HFFc6 (cell line): ENCODE results near the gene LOXHD1. TPM values are rescaled to one million over a fixed set of nuclear protein-coding genes. Genes with fewer than 3 reads are reported as not detected.

Experiments
- DNase-seq: peaks from one replicate; pipeline ENCODE4 v3.0.0-alpha.2; 2018
- H3K27ac Mint-ChIP-seq: 2 replicates; pipeline ENCODE4 v1.8.0; 2020; ENCODE audit warnings: mild to moderate bottlenecking, mixed read lengths
- H3K27me3 Mint-ChIP-seq: 2 replicates; pipeline ENCODE4 v1.8.0; 2021; ENCODE audit warnings: mild to moderate bottlenecking, moderate library complexity, mixed read lengths; ENCODE audit not compliant: insufficient read depth
- H3K36me3 Mint-ChIP-seq: 2 replicates; pipeline ENCODE4 v1.8.0; 2021; ENCODE audit warnings: low read depth, mixed read lengths
- H3K4me1 Mint-ChIP-seq: 2 replicates; pipeline ENCODE4 v1.8.0; 2020; ENCODE audit warnings: low read depth, mixed read lengths
- H3K4me3 Mint-ChIP-seq: 2 replicates; pipeline ENCODE4 v1.8.0; 2020; ENCODE audit warnings: mild to moderate bottlenecking, moderate library complexity, mixed read lengths
- H3K9me3 Mint-ChIP-seq: 2 replicates; pipeline ENCODE4 v1.8.0; 2020; ENCODE audit warnings: mild to moderate bottlenecking, mixed read lengths
- CTCF ChIP-seq: fragments of 200-600 bp; sonication (generic); IDR thresholded peaks from 2 replicates; pipeline ENCODE4 v1.5.0; 2021; ENCODE audit warnings: antibody characterized with exemption, mild to moderate bottlenecking
- total RNA-seq, 6 experiments: library from RNA; stranded (reverse); fragmentation: NEBNext Ultra II Directional; extraction: Animal tissue kit (Norgen Biotek cat#: 25700); gene quantifications; 2 replicates in 1 of 6; 3 replicates in 5 of 6; pipeline ENCODE4 v1.2.3, GENCODE V29; 2021

Gene LOXHD1
- total RNA-seq, 6 experiments from 2014 or later, result not detected

- no peak overlapping the region for H3K4me3 Mint-ChIP-seq
- no peak for TF ChIP-seq CTCF
- H3K27me3 Mint-ChIP-seq, result peaks cover 31% of the 10 kb centered on the region
- DNase-seq, result peak; percentile 10
- H3K4me1 Mint-ChIP-seq, result no peaks in the 10 kb centered on the region
- no peak overlapping the region for H3K27ac Mint-ChIP-seq
- no peaks in the 10 kb centered on the region for H3K36me3 Mint-ChIP-seq
- H3K9me3 Mint-ChIP-seq, result no peaks in the 10 kb centered on the region
Observed at GRCh38 chr18:46632401-46633071, 24.5 kb downstream of the LOXHD1 start.

GRCh38 chr18:46630991-46631390 lies 26.0 kb downstream of the LOXHD1 start:
- Mint-ChIP-seq H3K4me1 (no peaks in the 10 kb centered on the region), H3K36me3 (no peaks in the 10 kb centered on the region), H3K9me3 (no peaks in the 10 kb centered on the region), H3K4me3 (no peak overlapping the region), H3K27me3 (peaks cover 32% of the 10 kb centered on the region), H3K27ac (no peak overlapping the region)
- TF ChIP-seq CTCF, result no peak
- no peak for DNase-seq

GRCh38 chr18:46630160-46630559 lies 26.9 kb downstream of the LOXHD1 start:
- H3K27me3 Mint-ChIP-seq, result peaks cover 31% of the 10 kb centered on the region
- no peak for TF ChIP-seq CTCF
- no peak overlapping the region for H3K27ac Mint-ChIP-seq
- no peak overlapping the region for H3K4me3 Mint-ChIP-seq
- no peak for DNase-seq
- no peaks in the 10 kb centered on the region for H3K36me3 Mint-ChIP-seq
- H3K4me1 Mint-ChIP-seq, result no peaks in the 10 kb centered on the region
- H3K9me3 Mint-ChIP-seq, result no peaks in the 10 kb centered on the region

GRCh38 chr18:46629361-46629760 lies 27.7 kb downstream of the LOXHD1 start:
- Mint-ChIP-seq H3K4me3 (no peak overlapping the region), H3K27me3 (peaks cover 28% of the 10 kb centered on the region), H3K27ac (no peak overlapping the region)

GRCh38 chr18:46628206-46628605 lies 28.8 kb downstream of the LOXHD1 start:
- no peak for DNase-seq
- peaks cover 6% of the 10 kb centered on the region; the same call in 1 of the 2 replicates for H3K4me1 Mint-ChIP-seq
- H3K27ac Mint-ChIP-seq, result no peak overlapping the region
- no peaks in the 10 kb centered on the region for H3K9me3 Mint-ChIP-seq
- H3K36me3 Mint-ChIP-seq, result no peaks in the 10 kb centered on the region
- H3K27me3 Mint-ChIP-seq, result peaks cover 26% of the 10 kb centered on the region
- no peak overlapping the region for H3K4me3 Mint-ChIP-seq
- no peak for TF ChIP-seq CTCF

More at GRCh38 chr18:46629361-46629760, 27.7 kb downstream of the LOXHD1 start:
- TF ChIP-seq CTCF, result no peak
- no peaks in the 10 kb centered on the region for H3K4me1 Mint-ChIP-seq
- H3K9me3 Mint-ChIP-seq, result no peaks in the 10 kb centered on the region
- H3K36me3 Mint-ChIP-seq, result no peaks in the 10 kb centered on the region
- DNase-seq, result no peak
